Spleen (tissue), 7 donors: Measurements from ENCODE around the gene CD79B.

ENCODE experiments used
- CTCF ChIP-seq, 11 experiments: fragments of 200-600 bp in 7 of 11; fragments of 450-650 bp in 4 of 11; sonication (generic) in 4 of 11; IDR thresholded peaks in 8 of 11; conservative IDR thresholded peaks in 3 of 11; 1 replicate in 7 of 11; 2 replicates in 4 of 11; pipeline versions ENCODE4 v1.4.0 to v1.8.0; 2016 to 2021; ENCODE audit warnings: antibody characterized with exemption in 11 of 11, inconsistent platforms in 4 of 11, mild to moderate bottlenecking in 1 of 11
- POLR2A ChIP-seq, 3 donors: fragments of 450-650 bp; IDR thresholded peaks; one replicate each; pipeline ENCODE4 v1.5.1; 2017; ENCODE audit warnings: antibody characterized with exemption in 3 of 3, mild to moderate bottlenecking in 1 of 3
- POLR2AphosphoS5 ChIP-seq, 3 donors: sonication (generic); formaldehyde crosslinking; IDR thresholded peaks; one replicate each; pipeline ENCODE4 v1.5.1; 2017; ENCODE audit warnings: antibody characterized with exemption in 3 of 3
- donor health status: DM: no; HTN: no; CAD: no; lungs with moderate emphysema.
- donor health status: DM: no; HTN: no; CAD: no.
- donor health status: DM: no; HTN: no; CAD: no.

- TF ChIP-seq POLR2A (IDR thresholded peaks at IDR 0.05) (no peak), CTCF (IDR thresholded peaks at IDR 0.05 in 8 of 11, conservative IDR thresholded peaks at IDR 0.05 in 3 of 11) (no peak), POLR2AphosphoS5 (IDR thresholded peaks at IDR 0.05) (no peak)
Measured at GRCh38 chr17:63932721-63933120, 590 bp upstream of the CD79B start.
